ENCODE measurements around the gene VAC14.

VAC14 gene

GRCh38 chr16:70689035-70689969, 111.7 kb downstream of the VAC14 start:
- DNase-seq: no peak

GRCh38 chr16:70688246-70688742, 112.7 kb downstream of the VAC14 start:
- DNase-seq: no peak

- DNase-seq: no peak
Measured at GRCh38 chr16:70687671-70688245, 113.2 kb downstream of the VAC14 start.

- DNase-seq: no peak
Measured at GRCh38 chr16:70687102-70687511, 113.9 kb downstream of the VAC14 start.

- no peak for DNase-seq
Measured at GRCh38 chr16:70686376-70687101, 114.4 kb downstream of the VAC14 start.

- DNase-seq: no peak
Measured at GRCh38 chr16:70685938-70686375, 115.0 kb downstream of the VAC14 start, which contains the start of gene MTSS2. Gene MTSS2, minus strand, starts transcription at chr16:70686053. Its CDS starts 262 bp downstream, at chr16:70685791.

- DNase-seq: no peak
Measured at GRCh38 chr16:70685061-70685937, 115.7 kb downstream of the VAC14 start.

- no peak for DNase-seq
Measured at GRCh38 chr16:70684146-70685060, 116.6 kb downstream of the VAC14 start.

GRCh38 chr16:70683146-70683944, 117.6 kb downstream of the VAC14 start:
- DNase-seq: no peak

- DNase-seq: no peak
Measured at GRCh38 chr16:70682239-70683145, 118.5 kb downstream of the VAC14 start.

GRCh38 chr16:70681382-70682238, 119.3 kb downstream of the VAC14 start:
- DNase-seq: no peak

- DNase-seq: no peak
Measured at GRCh38 chr16:70680495-70681381, 120.2 kb downstream of the VAC14 start.

- DNase-seq: no peak
Measured at GRCh38 chr16:70679671-70680494, 121.1 kb downstream of the VAC14 start.

GRCh38 chr16:70678898-70679670, 121.9 kb downstream of the VAC14 start:
- no peak for DNase-seq
